AG04450 (cell line): ENCODE results near the gene TLE2. TPM values are rescaled to one million over a fixed set of nuclear protein-coding genes. Genes with fewer than 3 reads are reported as not detected.
"Not testable (repeated sequence)": the region's sequence is repeated elsewhere in the genome, so short reads cannot be mapped to it uniquely, and the experiment has no call there.

Source experiments
- CTCF ChIA-PET: fragments of 300-600, 350-600 bp; formaldehyde crosslinking; extraction: SDS; loops from one replicate; lab custom pipeline; 2022; ENCODE audit warnings: antibody characterized with exemption, inconsistent platforms; lab: Charles Lee
- POLR2A ChIA-PET: fragments of 350-600 bp; formaldehyde crosslinking; extraction: SDS; loops from one replicate; lab custom pipeline; 2021; ENCODE audit warnings: antibody characterized with exemption, inconsistent platforms; lab: Yijun Ruan, JAX
- DNase-seq: peaks from one replicate; pipeline ENCODE4 v3.0.0-alpha.2; 2011; ENCODE audit warnings: low read depth, low spot score
- H3K27ac ChIP-seq: one replicate; pipeline ENCODE4 v1.5.1; 2012; ENCODE audit warnings: low read depth, low read length, control low read depth
- H3K27me3 ChIP-seq: one replicate; pipeline ENCODE4 v1.6.0; 2012; ENCODE audit warnings: low read length; ENCODE audit not compliant: control insufficient read depth, insufficient read depth
- H3K4me3 ChIP-seq: 2 replicates; pipeline ENCODE4 v1.5.1; 2011; ENCODE audit warnings: mild to moderate bottlenecking, low read depth, low read length, control low read depth
- H3K9me3 ChIP-seq: 2 replicates; pipeline ENCODE4 v1.5.1; 2012; ENCODE audit warnings: low read length; ENCODE audit not compliant: control insufficient read depth, insufficient read depth
- polyA plus RNA-seq: library from polyadenylated mRNA; depleted of rRNA; stranded (reverse); fragments of >200 nt; gene quantifications from 2 replicates; pipeline ENCODE4 v1.2.3, GENCODE V29; 2011
- TF ChIP-seq, protein P1 (sequence below): IDR thresholded peaks from 2 replicates; pipeline ENCODE4 v1.5.1; 2011; ENCODE audit warnings: low read depth, low read length, control low read depth, inconsistent platforms

The TLE2 gene
- polyA plus RNA-seq, 1 experiment, result 0.47 TPM

- H3K27me3 ChIP-seq, result no peaks in the 10 kb centered on the region
- H3K4me3 ChIP-seq, result no peak overlapping the region
- TF ChIP-seq, protein P1, sequence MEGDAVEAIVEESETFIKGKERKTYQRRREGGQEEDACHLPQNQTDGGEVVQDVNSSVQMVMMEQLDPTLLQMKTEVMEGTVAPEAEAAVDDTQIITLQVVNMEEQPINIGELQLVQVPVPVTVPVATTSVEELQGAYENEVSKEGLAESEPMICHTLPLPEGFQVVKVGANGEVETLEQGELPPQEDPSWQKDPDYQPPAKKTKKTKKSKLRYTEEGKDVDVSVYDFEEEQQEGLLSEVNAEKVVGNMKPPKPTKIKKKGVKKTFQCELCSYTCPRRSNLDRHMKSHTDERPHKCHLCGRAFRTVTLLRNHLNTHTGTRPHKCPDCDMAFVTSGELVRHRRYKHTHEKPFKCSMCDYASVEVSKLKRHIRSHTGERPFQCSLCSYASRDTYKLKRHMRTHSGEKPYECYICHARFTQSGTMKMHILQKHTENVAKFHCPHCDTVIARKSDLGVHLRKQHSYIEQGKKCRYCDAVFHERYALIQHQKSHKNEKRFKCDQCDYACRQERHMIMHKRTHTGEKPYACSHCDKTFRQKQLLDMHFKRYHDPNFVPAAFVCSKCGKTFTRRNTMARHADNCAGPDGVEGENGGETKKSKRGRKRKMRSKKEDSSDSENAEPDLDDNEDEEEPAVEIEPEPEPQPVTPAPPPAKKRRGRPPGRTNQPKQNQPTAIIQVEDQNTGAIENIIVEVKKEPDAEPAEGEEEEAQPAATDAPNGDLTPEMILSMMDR, result no peak
- H3K27ac ChIP-seq, result no peak overlapping the region
- peaks cover 4% of the 10 kb centered on the region; the same call in 1 of the 2 replicates for H3K9me3 ChIP-seq
- ChIA-PET CTCF (interaction anchor here (0.6 to 1.3 kb wide), 2 partner anchors 18 to 22 kb away, joined by 4 read pairs; no protein-coding TSS in a partner anchor), POLR2A (interaction anchor here (1.2 kb wide), 1 partner anchor 11 kb away, joined by 3 read pairs; no protein-coding TSS in a partner anchor)
- DNase-seq, result no peak
Observed at GRCh38 chr19:3053780-3054179, 24.7 kb upstream of the TLE2 start.

DNA sequence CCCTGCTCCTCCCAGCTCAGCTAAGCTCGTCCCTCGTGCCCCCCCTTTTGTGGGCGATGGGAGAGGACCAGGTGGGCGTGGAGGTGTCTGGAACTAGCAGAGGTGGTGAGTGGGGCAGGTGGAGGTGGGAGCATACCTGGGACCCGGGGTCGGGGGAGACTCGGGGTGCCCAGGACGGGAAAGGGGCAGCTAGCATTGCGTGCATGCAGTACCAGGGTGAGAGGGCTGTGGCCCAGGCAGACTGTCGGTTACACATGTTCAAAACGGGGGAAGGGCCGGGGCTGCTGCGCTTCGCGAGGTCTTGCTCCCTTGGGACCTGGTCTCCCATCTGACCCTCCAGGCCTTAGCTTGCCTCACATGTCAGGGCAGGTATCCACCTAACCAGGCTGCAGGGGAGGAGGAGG lies 24.1 kb upstream of the TLE2 start:
- no peak for DNase-seq
- POLR2A ChIA-PET, result interaction anchor here (0.6 to 1.5 kb wide), 4 partner anchors 10 to 128 kb away, joined by 3 to 6 read pairs (median 3); no protein-coding TSS in a partner anchor
- TF ChIP-seq, protein P1, result no peak
- Histone ChIP-seq H3K4me3 (no peak overlapping the region), H3K27me3 (no peaks in the 10 kb centered on the region), H3K27ac (no peak overlapping the region), H3K9me3 (peaks cover 4% of the 10 kb centered on the region; the same call in 1 of the 2 replicates)
- CTCF ChIA-PET, result interaction anchor here (1.1 to 1.3 kb wide), 2 partner anchors 8 to 22 kb away, joined by 3 to 4 read pairs; no protein-coding TSS in a partner anchor

- H3K27me3 ChIP-seq, POLR2A ChIA-PET, H3K27ac ChIP-seq, H3K9me3 ChIP-seq, DNase-seq, H3K4me3 ChIP-seq: not testable (repeated sequence)
- CTCF ChIA-PET, result interaction anchor here (0.7 kb wide), 1 partner anchor 97 kb away, joined by 5 read pairs; no protein-coding TSS in a partner anchor
Observed at GRCh38 chr19:3050016-3050415, 20.9 kb upstream of the TLE2 start.

GRCh38 chr19:3049089-3049488 lies 20.0 kb upstream of the TLE2 start:
- ChIA-PET CTCF (no interaction called here), POLR2A (no interaction called here)
- Histone ChIP-seq H3K9me3 (peaks cover 4% of the 10 kb centered on the region; the same call in 1 of the 2 replicates), H3K4me3 (no peak overlapping the region), H3K27me3 (no peaks in the 10 kb centered on the region), H3K27ac (no peak overlapping the region)
- no peak for DNase-seq
- TF ChIP-seq, protein P1, result no peak

- ChIA-PET CTCF (no interaction called here), POLR2A (no interaction called here)
- TF ChIP-seq, protein P1, result no peak
- Histone ChIP-seq H3K27me3 (no peaks in the 10 kb centered on the region), H3K9me3 (peaks cover 4% of the 10 kb centered on the region; the same call in 1 of the 2 replicates), H3K27ac (no peak overlapping the region), H3K4me3 (no peak overlapping the region)
- DNase-seq, result no peak
Observed at GRCh38 chr19:3048190-3048533, 19.1 kb upstream of the TLE2 start.
